Glutamatergic neuron (in vitro differentiated cells): ENCODE data around the gene MED7. TPM values are rescaled to one million over a fixed set of nuclear protein-coding genes. Genes with fewer than 3 reads are reported as not detected.

Experiments
- DNase-seq: peaks from one replicate; pipeline ENCODE4 v3.0.0; 2022
- H3K27ac Mint-ChIP-seq: one replicate; pipeline ENCODE4 v1.8.0; 2020; ENCODE audit warnings: mild to moderate bottlenecking, mixed read lengths, inconsistent platforms; ENCODE audit not compliant: unreplicated experiment
- H3K27me3 Mint-ChIP-seq: one replicate; pipeline ENCODE4 v1.8.0; 2020; ENCODE audit warnings: mild to moderate bottlenecking, moderate library complexity, mixed read lengths, inconsistent platforms; ENCODE audit not compliant: unreplicated experiment
- H3K36me3 Mint-ChIP-seq: one replicate; pipeline ENCODE4 v1.8.0; 2020; ENCODE audit warnings: mild to moderate bottlenecking, mixed read lengths, inconsistent platforms; ENCODE audit not compliant: unreplicated experiment
- H3K4me1 Mint-ChIP-seq: one replicate; pipeline ENCODE4 v1.8.0; 2020; ENCODE audit warnings: mild to moderate bottlenecking, low read depth, mixed read lengths, inconsistent platforms; ENCODE audit not compliant: unreplicated experiment
- H3K4me3 Mint-ChIP-seq: one replicate; pipeline ENCODE4 v1.8.0; 2020; ENCODE audit warnings: mild to moderate bottlenecking, mixed read lengths, inconsistent platforms; ENCODE audit not compliant: unreplicated experiment
- H3K9me3 Mint-ChIP-seq: one replicate; pipeline ENCODE4 v1.8.0; 2020; ENCODE audit warnings: mild to moderate bottlenecking, moderate library complexity, mixed read lengths, inconsistent platforms; ENCODE audit not compliant: unreplicated experiment
- total RNA-seq: library from RNA; stranded (reverse); fragmentation: NEBNext Ultra II Directional; extraction: Animal tissue kit (Norgen Biotek cat#: 25700); gene quantifications from one replicate; pipeline ENCODE4 v1.2.1, GENCODE V29; 2021; ENCODE audit not compliant: unreplicated experiment
- TF ChIP-seq, protein P1 (sequence below): fragments of 200-600 bp; sonication (generic); IDR thresholded peaks from one replicate; pipeline ENCODE4 v1.5.0; 2021; ENCODE audit not compliant: partially characterized antibody, unreplicated experiment

The MED7 gene
- total RNA-seq, 1 donor from 2014 or later: 13.2 TPM

GRCh38 chr5:157137691-157138090 lies 5.0 kb downstream of the MED7 start:
- TF ChIP-seq, protein P1, sequence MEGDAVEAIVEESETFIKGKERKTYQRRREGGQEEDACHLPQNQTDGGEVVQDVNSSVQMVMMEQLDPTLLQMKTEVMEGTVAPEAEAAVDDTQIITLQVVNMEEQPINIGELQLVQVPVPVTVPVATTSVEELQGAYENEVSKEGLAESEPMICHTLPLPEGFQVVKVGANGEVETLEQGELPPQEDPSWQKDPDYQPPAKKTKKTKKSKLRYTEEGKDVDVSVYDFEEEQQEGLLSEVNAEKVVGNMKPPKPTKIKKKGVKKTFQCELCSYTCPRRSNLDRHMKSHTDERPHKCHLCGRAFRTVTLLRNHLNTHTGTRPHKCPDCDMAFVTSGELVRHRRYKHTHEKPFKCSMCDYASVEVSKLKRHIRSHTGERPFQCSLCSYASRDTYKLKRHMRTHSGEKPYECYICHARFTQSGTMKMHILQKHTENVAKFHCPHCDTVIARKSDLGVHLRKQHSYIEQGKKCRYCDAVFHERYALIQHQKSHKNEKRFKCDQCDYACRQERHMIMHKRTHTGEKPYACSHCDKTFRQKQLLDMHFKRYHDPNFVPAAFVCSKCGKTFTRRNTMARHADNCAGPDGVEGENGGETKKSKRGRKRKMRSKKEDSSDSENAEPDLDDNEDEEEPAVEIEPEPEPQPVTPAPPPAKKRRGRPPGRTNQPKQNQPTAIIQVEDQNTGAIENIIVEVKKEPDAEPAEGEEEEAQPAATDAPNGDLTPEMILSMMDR: no peak
- Mint-ChIP-seq H3K4me3 (no peak overlapping the region), H3K4me1 (no peaks in the 10 kb centered on the region), H3K36me3 (no peaks in the 10 kb centered on the region), H3K27ac (no peak overlapping the region), H3K9me3 (no peaks in the 10 kb centered on the region), H3K27me3 (peaks cover under 1% of the 10 kb centered on the region)
- DNase-seq: no peak

- Mint-ChIP-seq H3K4me1 (peaks cover 3% of the 10 kb centered on the region), H3K27me3 (peaks cover 2% of the 10 kb centered on the region), H3K27ac (no peak overlapping the region), H3K36me3 (no peaks in the 10 kb centered on the region), H3K9me3 (no peaks in the 10 kb centered on the region), H3K4me3 (no peak overlapping the region)
- TF ChIP-seq, protein P1: no peak
- no peak for DNase-seq
Measured at GRCh38 chr5:157132281-157132612, 10.4 kb downstream of the MED7 start.

GRCh38 chr5:157130925-157131324 lies 11.7 kb downstream of the MED7 start:
- DNase-seq: peak; percentile 39
- Mint-ChIP-seq H3K27ac (peak overlapping the region; percentile 28), H3K4me3 (no peak overlapping the region), H3K9me3 (no peaks in the 10 kb centered on the region), H3K36me3 (no peaks in the 10 kb centered on the region), H3K4me1 (peaks cover 3% of the 10 kb centered on the region), H3K27me3 (peaks cover 2% of the 10 kb centered on the region)
- TF ChIP-seq, protein P1: no peak

GRCh38 chr5:157121709-157122108 lies 21.0 kb downstream of the MED7 start:
- Mint-ChIP-seq H3K36me3 (peaks cover 21% of the 10 kb centered on the region), H3K4me3 (no peak overlapping the region), H3K27ac (no peak overlapping the region), H3K27me3 (peaks cover 4% of the 10 kb centered on the region), H3K4me1 (no peaks in the 10 kb centered on the region), H3K9me3 (peaks cover 8% of the 10 kb centered on the region)
- no peak for DNase-seq
- TF ChIP-seq, protein P1: no peak

DNA sequence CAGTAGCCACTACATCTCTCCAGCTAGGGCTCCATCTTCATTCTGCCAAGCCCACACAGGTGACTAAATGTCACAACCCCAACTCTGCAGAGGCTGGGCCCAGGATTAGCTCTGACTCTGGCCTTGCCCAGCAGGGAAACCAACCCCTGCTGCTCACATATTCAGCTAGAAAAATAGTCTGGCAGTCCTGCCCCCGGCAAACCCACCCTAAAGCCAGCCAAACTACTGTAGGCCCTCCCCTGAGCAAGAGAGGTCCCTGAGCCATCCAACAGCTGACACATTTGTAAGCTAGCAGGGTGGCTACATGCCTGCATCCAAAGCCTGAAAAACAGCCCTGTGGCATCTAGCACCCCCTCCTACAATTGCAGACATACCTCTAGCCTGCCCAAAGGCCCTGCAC lies 22.6 kb downstream of the MED7 start:
- Mint-ChIP-seq H3K27ac (no peak overlapping the region), H3K9me3 (peaks cover 6% of the 10 kb centered on the region)

More for the DNA sequence above, 22.6 kb downstream of the MED7 start:
- peaks cover 21% of the 10 kb centered on the region for H3K36me3 Mint-ChIP-seq
- H3K27me3 Mint-ChIP-seq: peaks cover 4% of the 10 kb centered on the region
- TF ChIP-seq, protein P1: no peak
- H3K4me3 Mint-ChIP-seq: no peak overlapping the region
- DNase-seq: no peak
- no peaks in the 10 kb centered on the region for H3K4me1 Mint-ChIP-seq
